Erythroblast (primary cell): ENCODE data around the gene CSPG5.

ENCODE experiments used
- GATA1 ChIP-seq: IDR thresholded peaks from 2 replicates; pipeline ENCODE4 v1.6.1; 2011; ENCODE audit warnings: low read depth, mild to moderate bottlenecking, control low read depth, low read length, moderate library complexity
- POLR2A ChIP-seq: IDR thresholded peaks from 2 replicates; pipeline ENCODE4 v1.6.1; 2011; ENCODE audit warnings: mild to moderate bottlenecking, low read length

DNA sequence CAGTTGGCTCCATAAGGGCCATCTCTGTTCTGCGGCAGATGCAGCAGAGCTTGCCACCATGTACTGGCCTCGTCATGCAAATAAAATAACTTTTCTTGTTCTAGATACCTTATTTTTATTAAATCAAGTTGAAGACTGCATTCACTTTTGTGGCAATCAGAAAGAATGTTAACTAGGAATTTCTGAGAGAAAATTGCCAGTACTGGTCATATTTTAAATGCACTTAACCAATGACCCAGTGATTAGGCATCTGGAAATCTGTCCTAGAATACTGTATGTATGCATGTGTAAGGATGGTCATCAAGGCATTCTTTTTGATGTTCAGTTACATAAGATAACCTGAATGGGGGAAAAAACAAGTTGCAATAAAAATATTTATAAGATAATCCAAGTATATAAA is 34.2 kb upstream of the CSPG5 start:
- TF ChIP-seq POLR2A = no peak
- no peak for TF ChIP-seq GATA1
